GM12801 (cell line): ENCODE measurements around the gene OR10A7.

Source experiments
- TF ChIP-seq, protein P1 (sequence below): IDR thresholded peaks from one replicate; pipeline ENCODE4 v1.5.1; 2011; ENCODE audit warnings: control low read depth; ENCODE audit not compliant: insufficient read length; ENCODE audit errors: extremely low read depth

Gene OR10A7, protein sequence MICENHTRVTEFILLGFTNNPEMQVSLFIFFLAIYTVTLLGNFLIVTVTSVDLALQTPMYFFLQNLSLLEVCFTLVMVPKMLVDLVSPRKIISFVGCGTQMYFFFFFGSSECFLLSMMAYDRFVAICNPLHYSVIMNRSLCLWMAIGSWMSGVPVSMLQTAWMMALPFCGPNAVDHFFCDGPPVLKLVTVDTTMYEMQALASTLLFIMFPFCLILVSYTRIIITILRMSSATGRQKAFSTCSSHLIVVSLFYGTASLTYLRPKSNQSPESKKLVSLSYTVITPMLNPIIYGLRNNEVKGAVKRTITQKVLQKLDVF

DNA sequence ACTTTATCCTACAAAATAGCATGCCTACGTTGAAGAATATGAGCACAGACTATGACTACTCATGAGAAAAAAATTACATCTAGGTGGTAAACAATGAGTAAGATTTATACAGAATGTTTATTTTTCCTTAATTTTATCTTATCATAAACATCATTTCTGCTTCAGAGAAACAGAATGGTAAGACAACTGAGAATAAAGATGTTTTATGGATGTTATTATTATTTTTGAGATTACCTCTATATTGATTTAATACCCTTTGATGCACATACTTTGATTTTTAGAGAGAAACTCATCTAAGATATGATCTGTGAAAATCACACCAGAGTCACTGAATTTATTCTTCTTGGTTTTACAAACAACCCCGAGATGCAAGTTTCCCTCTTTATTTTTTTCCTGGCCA lies at the start of gene OR10A7:
Gene OR10A7, plus strand, starts transcription at position 301 of the 400 bp plus-strand sequence. Its CDS starts 0 bp downstream, at position 301.
- TF ChIP-seq, protein P1, sequence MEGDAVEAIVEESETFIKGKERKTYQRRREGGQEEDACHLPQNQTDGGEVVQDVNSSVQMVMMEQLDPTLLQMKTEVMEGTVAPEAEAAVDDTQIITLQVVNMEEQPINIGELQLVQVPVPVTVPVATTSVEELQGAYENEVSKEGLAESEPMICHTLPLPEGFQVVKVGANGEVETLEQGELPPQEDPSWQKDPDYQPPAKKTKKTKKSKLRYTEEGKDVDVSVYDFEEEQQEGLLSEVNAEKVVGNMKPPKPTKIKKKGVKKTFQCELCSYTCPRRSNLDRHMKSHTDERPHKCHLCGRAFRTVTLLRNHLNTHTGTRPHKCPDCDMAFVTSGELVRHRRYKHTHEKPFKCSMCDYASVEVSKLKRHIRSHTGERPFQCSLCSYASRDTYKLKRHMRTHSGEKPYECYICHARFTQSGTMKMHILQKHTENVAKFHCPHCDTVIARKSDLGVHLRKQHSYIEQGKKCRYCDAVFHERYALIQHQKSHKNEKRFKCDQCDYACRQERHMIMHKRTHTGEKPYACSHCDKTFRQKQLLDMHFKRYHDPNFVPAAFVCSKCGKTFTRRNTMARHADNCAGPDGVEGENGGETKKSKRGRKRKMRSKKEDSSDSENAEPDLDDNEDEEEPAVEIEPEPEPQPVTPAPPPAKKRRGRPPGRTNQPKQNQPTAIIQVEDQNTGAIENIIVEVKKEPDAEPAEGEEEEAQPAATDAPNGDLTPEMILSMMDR, result no peak

DNA sequence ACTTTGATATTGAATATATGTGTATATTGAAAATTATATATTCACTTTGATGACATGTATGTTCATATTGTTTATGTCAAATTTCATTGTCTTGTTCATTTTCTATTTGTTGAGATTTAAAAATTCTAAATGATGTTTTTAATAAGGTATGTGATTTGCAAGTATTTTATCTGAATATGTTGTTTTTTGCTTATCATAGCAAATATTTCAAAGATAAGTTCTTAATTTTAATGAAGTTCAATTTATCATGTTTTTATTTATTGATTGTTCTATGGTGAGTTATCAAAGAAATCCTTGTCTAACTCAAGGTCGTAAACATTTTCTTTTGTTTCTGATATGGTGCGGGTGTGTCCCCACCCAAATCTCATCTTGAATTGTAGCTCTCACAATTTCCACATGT lies 49.4 kb upstream of the OR10A7 start:
- TF ChIP-seq, protein P1, result no peak

DNA sequence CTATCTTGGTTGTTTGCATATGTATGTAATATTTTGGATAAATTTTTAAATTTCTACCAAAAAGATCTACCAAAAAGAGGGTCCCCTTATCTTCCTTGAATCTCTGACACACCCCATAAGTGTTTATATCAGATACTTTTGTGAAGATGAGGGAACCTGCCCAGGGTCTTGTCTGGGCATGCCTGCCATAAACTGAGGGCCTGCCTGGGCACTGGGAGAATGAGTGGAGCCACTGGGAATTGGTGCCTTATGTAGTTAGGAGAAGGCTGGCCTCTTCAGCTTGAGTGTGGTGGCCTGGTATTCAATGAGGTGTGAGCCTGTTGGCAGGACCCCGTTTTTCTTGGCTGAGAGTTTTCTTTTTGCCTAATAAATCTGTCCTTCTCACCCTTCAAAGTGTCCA lies 48.1 kb upstream of the OR10A7 start:
- TF ChIP-seq, protein P1, result no peak

DNA sequence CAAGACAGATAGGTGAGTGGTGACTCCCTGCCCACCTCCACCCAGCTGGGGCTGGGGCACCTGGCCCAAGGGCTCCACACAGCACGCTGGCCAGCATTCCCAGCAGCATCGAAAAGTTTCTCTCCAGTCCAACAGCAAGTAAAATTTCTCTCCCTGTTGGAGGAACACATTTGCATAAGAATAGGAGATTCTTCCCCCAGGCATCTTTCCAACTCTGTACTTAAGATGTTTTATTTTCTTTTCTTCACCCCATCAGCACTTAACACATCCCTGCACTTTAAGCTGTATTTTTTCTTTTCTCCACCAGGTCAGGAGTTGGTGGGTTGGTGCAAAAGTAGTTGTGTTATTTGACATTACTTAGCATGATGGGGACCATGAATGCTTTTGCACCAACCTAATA lies 47.4 kb upstream of the OR10A7 start:
- TF ChIP-seq, protein P1, result no peak

DNA sequence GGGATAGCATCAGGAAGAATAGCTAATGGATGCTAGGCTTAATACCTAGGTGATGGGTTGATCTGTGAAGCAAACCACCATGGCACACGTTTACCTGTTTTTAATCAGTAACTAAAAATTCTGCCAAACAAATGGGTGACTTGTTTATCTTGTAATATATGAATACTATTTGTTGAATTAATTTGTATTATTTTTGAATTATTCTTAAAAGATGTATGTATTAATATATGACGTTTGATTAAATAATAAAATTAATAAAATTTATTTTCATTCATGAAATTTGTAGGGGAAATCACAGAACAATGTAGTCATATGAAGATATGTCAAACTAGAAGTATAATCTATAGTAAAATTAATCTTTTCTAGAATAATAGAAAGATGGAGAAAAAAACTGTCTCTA lies 32.3 kb upstream of the OR10A7 start:
- TF ChIP-seq, protein P1, result no peak

DNA sequence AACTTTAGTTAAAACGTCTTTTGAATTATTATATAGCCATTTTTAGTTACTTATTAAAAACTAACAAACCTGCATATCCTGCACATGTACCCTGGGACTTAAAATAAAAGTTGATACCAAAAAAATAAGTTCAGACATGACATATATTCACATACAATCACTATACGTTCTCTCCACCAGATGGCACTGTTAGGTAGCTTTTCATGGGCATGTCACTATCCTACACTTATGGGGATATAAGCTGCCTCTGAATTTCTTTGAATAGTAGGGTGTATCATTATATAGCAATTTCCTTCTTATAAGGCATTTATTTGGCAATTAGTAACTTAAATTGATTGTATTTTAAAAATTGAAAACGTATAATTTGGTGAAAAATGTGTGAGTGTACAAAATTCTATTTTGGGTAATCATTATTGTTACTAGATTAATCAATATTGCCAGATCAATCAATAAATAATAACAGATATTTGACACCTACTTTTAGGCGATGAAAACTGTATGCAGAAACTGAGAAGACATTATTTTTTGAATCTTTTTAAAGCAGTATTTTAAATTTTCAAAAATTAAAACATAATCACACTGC lies 31.8 kb upstream of the OR10A7 start:
- TF ChIP-seq, protein P1, result no peak

DNA sequence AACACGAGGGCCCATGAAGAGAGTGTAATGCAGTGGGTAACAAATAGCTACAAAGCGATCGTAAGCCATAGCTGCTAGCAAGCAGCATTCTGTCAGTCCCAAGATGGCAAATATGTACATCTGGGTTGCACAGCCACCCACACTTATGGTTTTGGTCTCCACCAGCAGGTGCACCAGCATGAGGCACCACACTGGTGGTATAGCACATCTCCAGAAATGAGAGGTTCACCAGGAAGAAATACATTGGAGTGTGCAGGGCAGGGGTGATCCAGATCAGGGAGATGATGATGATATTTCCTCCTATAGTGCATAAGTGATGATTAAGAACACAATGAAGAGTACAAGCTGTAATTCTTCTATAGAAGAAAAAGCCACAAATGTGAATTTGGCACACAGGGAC lies 26.4 kb upstream of the OR10A7 start:
- TF ChIP-seq, protein P1, result no peak
